IPS DF 6.9 (cell line): Measurements from ENCODE around the gene EIF4G3.
"Not testable (repeated sequence)": the region's sequence is repeated elsewhere in the genome, so short reads cannot be mapped to it uniquely, and the experiment has no call there.

Experiments used
- DNase-seq: peaks from one replicate; pipeline ENCODE4 v3.0.0-alpha.2; 2013; ENCODE audit warnings: low read depth, low spot score
- H3K27ac ChIP-seq: one replicate; pipeline ENCODE4 v1.5.1; 2013; ENCODE audit warnings: low read length, control low read depth
- H3K27me3 ChIP-seq: 2 replicates; pipeline ENCODE4 v1.6.1; 2013; ENCODE audit warnings: mild to moderate bottlenecking, low read length; ENCODE audit not compliant: control insufficient read depth, insufficient read depth
- H3K36me3 ChIP-seq: 2 replicates; pipeline ENCODE4 v1.6.1; 2013; ENCODE audit warnings: low read length; ENCODE audit not compliant: control insufficient read depth, insufficient read depth
- H3K4me1 ChIP-seq: 2 replicates; pipeline ENCODE4 v1.6.1; 2013; ENCODE audit warnings: low read length; ENCODE audit not compliant: control insufficient read depth, insufficient read depth
- H3K4me3 ChIP-seq: 2 replicates; pipeline ENCODE4 v1.5.1; 2013; ENCODE audit warnings: mild to moderate bottlenecking, low read length
- H3K9me3 ChIP-seq: 2 replicates; pipeline ENCODE4 v1.6.1; 2013; ENCODE audit warnings: low read length, inconsistent platforms; ENCODE audit not compliant: control insufficient read depth, insufficient read depth
- WGBS: extraction: QIAGEN DNeasy Blood & Tissue Kit; methylation state at CpG from one replicate; pipeline ENCODE4 v1.1.7; 2013; ENCODE audit warnings: mixed read lengths, missing lambda C conversion rate; ENCODE audit not compliant: insufficient read length, insufficient coverage; 5-methylcytosine and 5-hydroxymethylcytosine counted together

The EIF4G3 gene

GRCh38 chr1:21035794-21036193 lies 140.9 kb downstream of the EIF4G3 start:
- DNase-seq = no peak
- no CpG with 5 or more reads among the region's 2 CpGs for WGBS
- Histone ChIP-seq H3K4me1 (no peaks in the 10 kb centered on the region), H3K36me3 (no peaks in the 10 kb centered on the region), H3K27me3 (no peaks in the 10 kb centered on the region), H3K27ac (no peak overlapping the region), H3K4me3 (no peak overlapping the region), H3K9me3 (no peaks in the 10 kb centered on the region)

GRCh38 chr1:21034725-21035628 lies 141.7 kb downstream of the EIF4G3 start:
- Histone ChIP-seq H3K27ac (no peak overlapping the region), H3K4me3 (no peak overlapping the region), H3K4me1 (no peaks in the 10 kb centered on the region), H3K9me3 (no peaks in the 10 kb centered on the region), H3K36me3 (no peaks in the 10 kb centered on the region), H3K27me3 (no peaks in the 10 kb centered on the region)
- WGBS = no CpG with 5 or more reads among the region's 14 CpGs
- DNase-seq = no peak

DNA sequence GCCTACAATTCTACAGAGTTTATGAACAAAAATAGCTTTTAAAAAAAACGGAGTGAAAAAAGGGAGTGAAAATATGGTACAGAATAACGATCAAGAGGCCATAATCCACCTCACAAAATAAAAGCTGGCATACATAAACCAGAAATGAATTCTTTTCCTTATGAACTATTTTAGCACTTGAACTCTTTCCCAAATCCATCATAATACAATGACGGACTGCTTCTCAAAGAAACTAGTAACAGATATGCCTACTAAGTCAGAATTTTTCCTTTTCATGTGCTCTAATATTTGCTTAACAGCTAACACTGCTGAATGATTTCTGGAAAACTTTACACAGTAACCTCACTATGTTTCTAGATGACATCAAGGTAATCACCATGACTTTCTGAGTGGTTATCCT lies 144.0 kb downstream of the EIF4G3 start:
- no peak overlapping the region for H3K27ac ChIP-seq
- no CpG with 5 or more reads among the region's 3 CpGs for WGBS

DNA sequence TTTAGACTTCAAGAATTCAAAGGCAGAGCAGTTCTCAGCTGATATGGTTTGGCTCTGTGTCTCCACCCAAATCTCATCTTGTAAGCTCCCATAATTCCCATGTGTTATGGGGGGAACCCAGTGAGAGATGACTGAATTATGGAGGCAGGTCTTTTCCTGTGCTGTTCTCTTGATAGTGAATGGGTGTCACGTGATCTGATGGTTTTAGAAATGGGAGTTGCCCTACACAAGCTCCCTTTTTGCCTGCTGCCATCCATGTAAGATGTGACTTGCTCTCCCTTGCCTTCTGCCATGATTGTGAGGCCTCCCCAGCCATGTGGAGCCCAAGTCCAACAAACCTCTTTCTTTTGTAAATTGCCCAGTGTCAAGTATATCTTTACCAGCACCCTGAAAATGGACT lies 146.5 kb downstream of the EIF4G3 start:
- no peak overlapping the region for H3K4me3 ChIP-seq
- no CpG with 5 or more reads among the region's 1 CpG for WGBS
- no peaks in the 10 kb centered on the region for H3K27me3 ChIP-seq
- no peak overlapping the region for H3K27ac ChIP-seq
- H3K9me3 ChIP-seq = no peaks in the 10 kb centered on the region
- no peak for DNase-seq
- H3K4me1 ChIP-seq = no peaks in the 10 kb centered on the region
- no peaks in the 10 kb centered on the region for H3K36me3 ChIP-seq

More for the DNA sequence above, 144.0 kb downstream of the EIF4G3 start:
- Histone ChIP-seq H3K27me3 (no peaks in the 10 kb centered on the region), H3K4me3 (no peak overlapping the region), H3K4me1 (no peaks in the 10 kb centered on the region), H3K9me3 (no peaks in the 10 kb centered on the region), H3K36me3 (no peaks in the 10 kb centered on the region)
- DNase-seq = no peak

DNA sequence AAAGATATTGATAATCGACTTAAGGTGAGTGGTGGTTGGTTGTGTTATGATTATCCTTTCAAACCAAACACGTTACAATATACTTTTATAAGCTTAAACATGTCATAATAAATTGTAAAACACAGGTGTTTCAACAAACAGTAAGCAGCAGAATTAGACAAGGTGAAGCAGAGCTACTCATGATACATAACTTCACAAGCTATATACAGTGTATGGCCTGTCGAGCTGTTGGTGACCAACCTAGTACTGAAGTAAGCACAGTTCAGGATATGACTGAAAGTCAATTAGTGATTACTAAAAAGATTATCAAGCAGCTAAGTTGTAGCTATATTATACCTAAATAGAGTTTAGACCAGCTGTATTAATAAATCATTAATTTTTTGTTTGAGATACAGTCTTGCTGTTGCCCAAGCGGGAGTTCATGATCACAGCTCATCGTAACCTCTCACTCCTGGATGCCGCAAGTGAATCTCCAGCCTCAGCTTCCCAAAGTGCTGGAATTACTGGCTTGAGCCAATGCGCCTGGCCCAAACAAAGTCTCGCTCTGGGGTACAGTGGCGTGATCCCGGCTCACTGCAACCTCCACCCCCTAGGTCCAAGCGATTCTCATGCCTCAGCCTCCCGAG lies 148.1 kb downstream of the EIF4G3 start:
- no peaks in the 10 kb centered on the region for H3K27me3 ChIP-seq
- no CpG with 5 or more reads among the region's 12 CpGs for WGBS
- no peaks in the 10 kb centered on the region for H3K4me1 ChIP-seq
- H3K4me3 ChIP-seq = no peak overlapping the region
- H3K36me3 ChIP-seq = no peaks in the 10 kb centered on the region
- H3K27ac ChIP-seq = no peak overlapping the region
- no peaks in the 10 kb centered on the region for H3K9me3 ChIP-seq
- DNase-seq = no peak

GRCh38 chr1:21027805-21028204 lies 148.9 kb downstream of the EIF4G3 start:
- Histone ChIP-seq H3K4me1 (no peaks in the 10 kb centered on the region), H3K4me3 (no peak overlapping the region), H3K27ac (no peak overlapping the region), H3K36me3 (no peaks in the 10 kb centered on the region), H3K27me3 (no peaks in the 10 kb centered on the region), H3K9me3 (no peaks in the 10 kb centered on the region)
- no peak for DNase-seq
- WGBS = no CpG with 5 or more reads among the region's 1 CpG

GRCh38 chr1:21024918-21025317 lies 151.8 kb downstream of the EIF4G3 start:
- no CpG with 5 or more reads among the region's 4 CpGs for WGBS
- H3K36me3 ChIP-seq = no peaks in the 10 kb centered on the region
- no peaks in the 10 kb centered on the region for H3K9me3 ChIP-seq
- H3K27ac ChIP-seq = no peak overlapping the region
- H3K4me3 ChIP-seq = no peak overlapping the region
- H3K27me3 ChIP-seq = no peaks in the 10 kb centered on the region
- no peak for DNase-seq
- no peaks in the 10 kb centered on the region for H3K4me1 ChIP-seq

DNA sequence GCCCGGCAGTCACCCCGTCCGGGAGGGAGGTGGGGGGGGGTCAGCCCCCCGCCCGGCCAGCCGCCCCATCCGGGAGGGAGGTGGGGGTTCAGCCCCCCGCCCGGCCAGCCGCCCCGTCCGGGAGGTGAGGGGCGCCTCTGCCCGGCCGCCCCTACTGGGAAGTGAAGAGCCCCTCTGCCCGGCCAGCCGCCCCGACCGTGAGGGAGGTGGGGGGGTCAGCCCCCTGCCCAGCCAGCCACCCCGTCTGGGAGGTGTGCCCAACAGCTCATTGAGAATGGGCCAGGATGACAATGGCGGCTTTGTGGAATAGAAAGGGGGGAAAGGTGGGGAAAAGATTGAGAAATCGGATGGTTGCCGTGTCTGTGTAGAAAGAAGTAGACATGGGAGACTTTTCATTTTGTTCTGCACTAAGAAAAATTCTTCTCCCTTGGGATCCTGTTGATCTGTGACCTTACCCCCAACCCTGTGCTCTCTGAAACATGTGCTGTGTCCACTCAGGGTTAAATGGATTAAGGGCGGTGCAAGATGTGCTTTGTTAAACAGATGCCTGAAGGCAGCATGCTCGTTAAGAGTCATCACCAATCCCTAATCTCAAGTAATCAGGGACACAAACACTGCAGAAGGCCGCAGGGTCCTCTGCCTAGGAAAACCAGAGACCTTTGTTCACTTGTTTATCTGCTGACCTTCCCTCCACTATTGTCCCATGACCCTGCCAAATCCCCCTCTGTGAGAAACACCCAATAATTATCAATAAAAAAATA lies 152.4 kb downstream of the EIF4G3 start:
- not testable (repeated sequence) for H3K27ac ChIP-seq, H3K9me3 ChIP-seq, H3K27me3 ChIP-seq, H3K36me3 ChIP-seq, H3K4me1 ChIP-seq, DNase-seq, H3K4me3 ChIP-seq
- no CpG with 5 or more reads among the region's 26 CpGs for WGBS

DNA sequence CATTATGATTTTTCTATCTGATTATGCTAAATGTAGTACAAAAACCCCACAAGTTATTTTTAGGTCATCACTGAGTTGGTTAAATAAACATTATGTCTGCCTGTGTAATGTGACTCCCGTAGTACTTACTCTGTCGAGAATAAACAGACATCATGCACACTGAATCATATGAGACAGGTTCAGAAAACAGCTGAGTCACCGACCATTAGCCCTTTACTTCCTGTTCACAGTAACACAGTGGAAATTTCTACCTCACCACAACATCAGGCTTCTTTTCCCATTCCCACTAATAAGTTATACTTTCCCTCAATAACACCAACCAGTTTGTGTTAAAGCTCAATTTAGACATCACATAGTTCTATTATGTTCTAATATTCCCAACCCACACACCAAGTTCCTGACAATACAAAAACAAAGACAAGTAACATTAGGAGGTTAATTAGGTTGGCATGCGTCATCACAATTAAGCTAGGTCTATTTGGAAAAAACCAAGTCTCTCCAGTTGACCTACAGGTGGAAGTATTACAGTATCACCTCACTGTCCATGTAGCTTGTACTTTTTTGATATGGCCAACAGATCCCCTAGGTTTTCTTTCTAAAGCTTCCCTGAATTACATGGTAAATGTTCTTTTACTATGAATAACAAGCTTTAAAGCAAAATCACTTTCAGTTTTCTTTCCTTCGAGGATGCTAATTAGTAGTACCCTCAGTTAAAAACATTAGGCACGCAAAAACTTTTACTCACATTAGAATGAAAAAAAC lies 154.2 kb downstream of the EIF4G3 start:
- no peaks in the 10 kb centered on the region for H3K9me3 ChIP-seq
- DNase-seq = no peak
- no peak overlapping the region for H3K4me3 ChIP-seq
- H3K27me3 ChIP-seq = no peaks in the 10 kb centered on the region
- H3K27ac ChIP-seq = no peak overlapping the region
- no CpG with 5 or more reads among the region's 6 CpGs for WGBS
- no peaks in the 10 kb centered on the region for H3K36me3 ChIP-seq
- H3K4me1 ChIP-seq = no peaks in the 10 kb centered on the region

- Histone ChIP-seq H3K27me3 (no peaks in the 10 kb centered on the region), H3K27ac (no peak overlapping the region)
- WGBS = no CpG with 5 or more reads among the region's 4 CpGs
These were observed 155.4 kb downstream of the EIF4G3 start for GRCh38 chr1:21021311-21021710.

More at GRCh38 chr1:21021311-21021710, 155.4 kb downstream of the EIF4G3 start:
- Histone ChIP-seq H3K36me3 (no peaks in the 10 kb centered on the region), H3K9me3 (no peaks in the 10 kb centered on the region), H3K4me1 (no peaks in the 10 kb centered on the region), H3K4me3 (no peak overlapping the region)
- no peak for DNase-seq
